ENCODE data around the gene CC2D1B.

GRCh38 chr1:52332411-52332810 is 33.6 kb downstream of the CC2D1B start:
- TF ChIP-seq CTCF (IDR thresholded peaks at IDR 0.05) (no peak), EP300 (IDR thresholded peaks at IDR 0.05) (no peak), POLR2A (IDR thresholded peaks at IDR 0.05) (no peak)
